HG03558 (cell line): ENCODE data around the gene MAPK14.

Experiments used
- ATAC-seq: cut with Tn5 transposase; IDR thresholded peaks from one replicate; pipeline ENCODE4 v1.9.1; 2021; ENCODE audit warnings: moderate number of reproducible peaks; ENCODE audit not compliant: unreplicated experiment; ENCODE audit errors: extremely low read depth

Gene MAPK14

GRCh38 chr6:36131511-36132245, 104.1 kb downstream of the MAPK14 start:
- peak; percentile 70 for ATAC-seq

DNA sequence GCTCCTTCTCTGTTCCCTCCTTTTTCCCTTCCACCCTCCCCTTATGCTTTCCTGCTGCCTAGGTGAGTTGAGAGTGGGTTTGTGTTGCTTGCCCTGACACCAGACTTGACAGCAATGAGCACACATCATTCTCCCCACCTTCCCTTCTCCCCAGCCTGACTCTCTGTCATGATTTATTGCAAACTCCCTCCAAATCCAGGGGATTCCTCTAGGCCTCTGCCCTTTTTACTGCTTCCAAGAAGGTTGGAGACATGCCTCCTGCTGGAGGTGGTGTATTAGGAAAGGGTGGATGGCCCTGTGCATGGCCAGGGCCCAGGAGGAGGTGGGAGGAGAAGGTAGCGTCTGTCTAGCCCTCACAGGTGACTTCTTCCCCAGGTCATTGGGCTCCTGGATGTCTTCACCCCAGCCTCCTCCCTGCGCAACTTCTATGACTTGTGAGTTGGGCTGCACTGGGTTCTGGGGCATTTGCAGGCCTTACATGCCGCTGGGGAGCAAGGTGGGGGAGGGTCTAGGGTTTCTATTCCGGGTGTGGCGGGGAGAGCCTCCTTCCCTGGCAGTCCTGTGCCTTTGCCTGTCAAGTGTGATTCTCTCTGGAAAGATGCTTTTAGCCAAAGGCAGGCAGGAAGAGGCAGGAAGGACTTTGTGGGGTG, 104.8 kb downstream of the MAPK14 start:
- no peak for ATAC-seq

DNA sequence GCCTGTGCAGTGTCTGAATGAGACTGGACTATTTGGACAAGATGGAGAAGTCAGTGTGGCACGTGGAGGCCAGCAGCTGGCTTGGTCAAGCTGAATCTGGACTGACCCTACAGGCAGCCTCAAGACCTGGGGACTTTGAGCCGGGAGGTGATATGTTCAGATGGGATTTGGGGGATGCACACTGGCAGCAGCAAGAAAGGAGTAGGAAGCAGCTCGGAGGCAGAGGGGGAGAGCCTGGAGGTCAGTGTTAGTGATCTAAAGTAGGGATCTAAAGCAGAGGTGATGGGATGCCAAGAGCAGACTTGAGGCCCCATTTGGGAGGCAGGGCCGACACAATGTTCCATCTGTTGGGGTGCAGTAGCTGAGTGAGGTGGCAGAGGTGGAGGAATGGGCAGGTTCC, 105.5 kb downstream of the MAPK14 start:
- no peak for ATAC-seq

GRCh38 chr6:36133912-36134311, 106.3 kb downstream of the MAPK14 start:
- ATAC-seq = no peak

DNA sequence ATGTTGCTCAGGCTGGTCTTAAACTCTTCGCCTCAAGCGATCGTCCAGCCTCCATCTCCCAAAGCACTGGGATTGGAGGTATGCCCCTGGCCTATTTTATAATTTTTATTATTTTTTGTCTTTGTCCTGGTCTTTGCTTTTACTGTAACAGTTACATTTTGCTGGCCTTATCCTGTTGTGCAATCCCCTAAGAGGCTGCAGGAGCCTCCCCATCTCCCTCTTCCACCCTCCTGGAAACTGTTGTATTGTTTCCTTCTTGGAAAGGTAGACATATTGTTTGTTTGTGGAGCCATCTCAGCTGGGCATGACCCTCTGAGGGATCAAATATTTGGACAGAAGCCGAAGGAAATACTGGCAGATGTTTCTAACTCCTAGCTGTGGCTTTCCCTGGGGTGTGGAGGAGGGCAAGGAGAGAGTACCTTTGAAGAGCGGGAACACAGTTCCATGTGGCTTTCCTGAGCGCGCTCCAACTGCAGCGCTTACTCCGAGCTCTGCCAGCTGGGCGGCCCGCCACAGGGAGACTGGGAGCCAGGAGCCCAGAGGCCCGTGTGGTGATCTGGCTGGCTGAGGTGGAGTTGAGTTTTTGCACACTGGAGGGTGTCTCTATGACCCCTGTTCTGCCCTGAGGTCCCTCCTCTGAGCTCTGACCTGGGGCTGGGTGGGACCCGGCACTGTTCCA, 107.6 kb downstream of the MAPK14 start:
- no peak for ATAC-seq

DNA sequence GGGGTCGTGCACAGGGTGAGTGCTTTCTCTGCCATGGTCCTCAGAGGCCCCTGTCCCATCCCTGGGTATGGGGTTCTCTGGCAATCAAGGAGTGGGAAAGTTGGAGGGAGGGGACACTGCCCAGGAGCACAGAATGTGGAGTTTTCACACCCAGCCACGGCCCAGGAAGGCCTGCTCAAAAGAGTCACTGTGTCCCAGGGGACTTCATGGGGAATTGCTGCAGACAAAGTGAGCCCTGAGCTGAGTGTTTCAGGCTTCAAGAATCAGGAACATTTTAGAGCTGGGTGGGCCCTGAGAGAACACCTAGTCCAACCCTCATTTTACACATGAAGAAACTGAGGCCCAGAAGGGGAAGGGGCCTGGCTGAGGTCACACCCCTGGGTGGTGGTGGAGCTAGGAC, 108.4 kb downstream of the MAPK14 start:
- no peak for ATAC-seq

GRCh38 chr6:36136551-36136950, 108.9 kb downstream of the MAPK14 start:
- ATAC-seq = no peak

GRCh38 chr6:36138667-36139066, 111.1 kb downstream of the MAPK14 start:
- no peak for ATAC-seq

DNA sequence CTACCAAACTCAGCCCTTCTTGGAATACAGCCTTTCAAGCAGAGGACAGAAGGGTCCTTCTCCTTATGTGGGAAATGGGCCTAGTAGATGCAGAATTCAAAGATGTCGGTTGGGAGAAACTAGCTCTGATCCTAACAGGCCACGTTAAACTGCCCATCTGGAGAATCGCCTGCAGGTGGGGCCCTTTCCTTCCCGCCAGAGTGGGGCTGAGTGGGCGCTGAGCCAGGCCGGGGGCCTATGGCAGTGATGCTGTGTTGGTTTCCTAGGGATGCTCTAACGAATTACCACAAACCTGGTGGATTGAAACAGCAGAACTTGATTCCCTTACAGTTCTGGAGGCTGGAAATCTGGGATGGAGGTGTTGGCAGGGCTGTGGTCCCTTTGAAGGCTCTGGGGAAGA, 111.8 kb downstream of the MAPK14 start:
- ATAC-seq = no peak

DNA sequence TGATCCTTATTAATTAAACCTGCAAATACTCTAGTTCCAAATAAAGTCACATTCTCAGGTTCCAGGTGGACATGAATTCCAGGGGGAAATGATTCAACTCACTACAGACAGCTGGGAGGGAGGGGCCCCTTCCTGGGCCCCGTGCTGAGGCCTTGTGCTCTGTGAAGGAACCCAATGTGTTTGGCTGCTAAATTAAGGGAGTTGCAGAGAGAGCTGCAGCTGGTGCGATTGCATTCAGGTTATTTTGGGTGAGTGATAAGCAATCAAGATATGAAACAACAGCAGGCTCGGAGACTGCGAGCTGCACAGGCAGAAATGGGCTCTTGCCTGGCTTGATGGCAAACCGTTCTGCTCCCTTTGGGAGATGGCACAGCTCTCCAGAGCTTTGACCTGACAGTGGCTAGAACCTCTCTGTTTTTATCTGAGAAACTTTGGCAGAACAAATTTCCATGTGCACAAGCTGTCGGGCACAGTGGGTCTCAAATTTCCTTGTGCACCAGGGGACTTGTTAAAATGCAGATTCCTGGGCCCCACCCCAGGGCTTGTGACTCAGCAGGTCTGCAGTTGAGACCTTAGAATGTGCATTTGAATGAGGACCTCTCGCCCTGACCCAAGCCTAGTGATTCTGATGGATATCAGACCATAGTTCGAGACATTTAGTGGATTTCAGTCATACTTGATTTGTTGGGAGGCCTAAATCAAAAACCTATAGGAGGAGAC, 112.5 kb downstream of the MAPK14 start:
- ATAC-seq = no peak

- no peak for ATAC-seq
Measured at GRCh38 chr6:36141091-36141490, 113.5 kb downstream of the MAPK14 start.

DNA sequence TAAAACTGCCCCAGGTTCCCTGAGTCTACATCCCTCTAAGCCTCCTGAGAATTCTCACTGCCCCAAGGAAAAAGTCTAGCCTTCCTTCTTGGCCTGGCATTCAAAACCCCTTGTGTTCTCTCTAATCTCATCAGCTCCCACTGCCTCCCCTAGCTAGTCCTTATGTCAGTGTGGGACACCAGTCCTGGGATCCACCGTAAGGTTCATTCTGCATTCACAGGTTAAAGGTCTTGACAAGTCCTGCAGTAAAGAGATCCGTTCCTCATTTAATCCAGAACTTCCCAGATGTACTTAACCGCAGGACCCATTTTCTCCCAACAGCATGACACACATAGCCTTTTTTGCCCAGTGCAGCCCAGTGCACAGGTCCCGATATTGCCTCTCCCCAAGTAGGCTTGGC, 114.4 kb downstream of the MAPK14 start:
- ATAC-seq = no peak

DNA sequence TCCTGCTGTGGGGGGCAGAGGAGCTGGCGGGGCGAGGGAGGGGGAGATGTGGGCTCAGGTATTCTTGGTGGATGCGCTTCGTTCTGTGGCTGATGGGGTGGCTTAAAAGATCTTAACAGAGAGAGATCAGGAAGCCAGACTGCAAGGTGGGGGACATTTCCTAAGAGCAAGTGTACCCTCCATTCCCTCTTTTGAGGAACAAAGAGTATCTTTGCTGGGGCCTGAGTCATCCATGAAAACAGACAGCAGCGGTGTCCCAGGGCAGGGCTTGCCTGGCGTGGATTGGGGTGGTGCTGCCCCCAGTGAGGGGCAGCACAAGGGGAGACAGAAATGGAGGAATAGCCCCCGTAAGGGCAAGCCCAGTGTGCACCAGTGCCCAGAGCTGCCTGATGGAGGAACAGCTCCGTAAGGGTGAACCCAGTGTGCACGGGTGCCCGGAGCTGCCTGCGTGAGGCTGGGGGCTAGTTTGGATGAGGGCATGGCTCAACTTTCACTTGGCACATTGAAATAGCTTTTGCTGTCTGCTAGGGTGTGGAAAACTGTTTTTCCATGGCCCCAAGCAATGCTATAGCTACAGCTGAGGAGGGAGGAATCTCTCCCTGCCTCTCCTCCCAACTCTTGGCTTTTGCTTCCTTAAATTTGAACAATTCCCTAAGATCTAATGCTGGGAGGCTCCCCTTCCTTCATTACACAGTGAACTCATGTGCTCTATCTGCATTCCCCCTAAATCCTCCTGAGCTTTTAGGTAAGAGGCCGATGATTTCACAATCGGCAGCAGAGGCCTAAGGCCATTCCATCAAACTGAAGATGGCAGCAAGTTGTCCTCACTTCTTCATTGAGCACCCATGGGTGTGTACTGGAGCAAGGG, 115.6 kb downstream of the MAPK14 start:
- ATAC-seq = no peak

- ATAC-seq = no peak
Measured at GRCh38 chr6:36145495-36145894, 117.9 kb downstream of the MAPK14 start.

GRCh38 chr6:36147294-36147693, 119.7 kb downstream of the MAPK14 start:
- no peak for ATAC-seq

DNA sequence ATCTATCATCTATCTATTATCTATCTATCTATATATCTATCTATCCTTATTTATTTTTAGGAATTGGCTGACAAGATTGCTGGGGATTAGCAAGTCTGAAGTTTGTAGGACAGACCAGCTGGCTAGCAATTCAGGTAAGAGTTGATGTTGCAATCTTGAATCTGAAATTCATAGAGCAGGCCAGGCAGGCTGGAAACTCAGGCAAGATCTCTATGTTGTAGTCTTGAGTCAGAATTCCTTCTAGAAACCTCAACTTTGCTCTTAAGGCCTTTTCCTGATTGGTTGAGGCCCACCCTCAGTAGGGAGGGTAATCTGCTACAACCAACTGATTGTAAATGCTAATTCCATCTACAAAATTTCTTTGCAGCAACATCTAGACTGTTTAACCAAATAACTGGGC, 121.9 kb downstream of the MAPK14 start:
- ATAC-seq = no peak

DNA sequence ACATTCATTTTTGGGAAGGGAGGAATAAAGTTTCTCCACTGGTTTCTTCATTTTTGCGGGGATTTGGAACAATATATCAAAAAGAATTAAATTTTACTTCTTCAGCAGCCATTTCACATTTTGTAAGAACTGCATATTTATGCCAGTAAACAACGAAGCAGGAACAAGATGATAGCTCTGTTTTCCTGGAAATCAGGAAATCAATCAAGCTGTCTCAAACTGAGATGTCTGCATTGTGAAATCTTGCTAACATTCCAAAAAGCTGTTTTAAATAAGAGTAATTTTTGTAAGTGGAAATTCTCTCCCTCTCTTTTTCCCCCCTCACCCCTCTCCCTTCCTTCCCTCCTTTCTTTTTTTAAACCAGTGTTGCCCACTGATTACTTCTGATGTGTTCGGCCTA, 122.7 kb downstream of the MAPK14 start:
- ATAC-seq = no peak

DNA sequence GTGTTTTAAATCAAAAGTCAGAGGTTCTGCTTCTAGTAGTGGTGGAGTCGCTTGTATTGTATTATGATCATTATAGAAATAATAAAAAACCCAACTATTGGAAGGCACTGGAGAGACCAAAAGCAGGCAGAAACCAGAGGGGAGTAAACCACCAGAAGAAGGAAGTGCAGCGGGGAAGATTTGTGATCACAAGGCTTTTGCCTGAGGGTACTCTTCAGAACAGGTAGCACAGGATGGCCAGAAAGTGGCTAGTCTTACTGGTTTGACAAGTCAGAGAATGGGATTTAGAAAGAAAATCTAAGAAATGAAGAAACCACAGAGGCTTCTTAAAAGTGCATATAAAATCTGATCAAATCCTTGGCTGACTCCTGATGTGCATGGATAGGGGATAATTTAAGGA, 126.7 kb downstream of the MAPK14 start:
- ATAC-seq = no peak

GRCh38 chr6:36155662-36156061, 128.1 kb downstream of the MAPK14 start:
- no peak for ATAC-seq

DNA sequence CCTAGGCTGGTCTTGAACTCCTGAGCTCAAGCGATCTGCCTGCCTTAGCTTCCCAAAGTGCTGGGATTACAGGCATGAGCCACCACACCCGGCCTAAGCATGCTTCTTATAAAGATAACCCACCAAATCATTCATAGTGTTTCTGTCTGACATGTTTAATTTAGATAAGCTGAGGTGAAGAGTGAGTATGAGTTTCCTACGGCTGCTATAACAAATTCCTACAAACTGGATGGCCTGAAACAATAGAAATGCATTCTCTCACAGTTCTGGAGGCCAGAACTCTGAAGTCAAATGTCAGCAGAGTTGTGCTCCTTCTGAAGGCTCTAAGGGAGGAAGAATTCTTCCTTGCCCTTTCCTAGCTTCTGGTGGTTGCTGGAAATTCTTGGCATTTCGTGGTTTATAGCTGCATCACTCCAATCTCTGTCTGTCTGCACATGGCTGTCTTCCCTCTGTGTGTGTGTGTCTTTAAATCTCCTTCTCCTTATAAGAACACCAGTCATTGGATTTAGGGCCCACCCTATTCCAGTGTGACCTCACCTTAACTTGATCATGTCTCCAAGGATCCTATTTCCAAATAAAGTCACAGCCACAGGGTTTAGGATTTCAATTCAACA, 132.6 kb downstream of the MAPK14 start:
- ATAC-seq = no peak
